GM21786 (cell line): ENCODE measurements around the gene THSD1.

Experiments
- ATAC-seq: cut with Tn5 transposase; IDR thresholded peaks from one replicate; pipeline ENCODE4 v1.9.1; 2021; ENCODE audit not compliant: unreplicated experiment

The THSD1 gene, protein sequence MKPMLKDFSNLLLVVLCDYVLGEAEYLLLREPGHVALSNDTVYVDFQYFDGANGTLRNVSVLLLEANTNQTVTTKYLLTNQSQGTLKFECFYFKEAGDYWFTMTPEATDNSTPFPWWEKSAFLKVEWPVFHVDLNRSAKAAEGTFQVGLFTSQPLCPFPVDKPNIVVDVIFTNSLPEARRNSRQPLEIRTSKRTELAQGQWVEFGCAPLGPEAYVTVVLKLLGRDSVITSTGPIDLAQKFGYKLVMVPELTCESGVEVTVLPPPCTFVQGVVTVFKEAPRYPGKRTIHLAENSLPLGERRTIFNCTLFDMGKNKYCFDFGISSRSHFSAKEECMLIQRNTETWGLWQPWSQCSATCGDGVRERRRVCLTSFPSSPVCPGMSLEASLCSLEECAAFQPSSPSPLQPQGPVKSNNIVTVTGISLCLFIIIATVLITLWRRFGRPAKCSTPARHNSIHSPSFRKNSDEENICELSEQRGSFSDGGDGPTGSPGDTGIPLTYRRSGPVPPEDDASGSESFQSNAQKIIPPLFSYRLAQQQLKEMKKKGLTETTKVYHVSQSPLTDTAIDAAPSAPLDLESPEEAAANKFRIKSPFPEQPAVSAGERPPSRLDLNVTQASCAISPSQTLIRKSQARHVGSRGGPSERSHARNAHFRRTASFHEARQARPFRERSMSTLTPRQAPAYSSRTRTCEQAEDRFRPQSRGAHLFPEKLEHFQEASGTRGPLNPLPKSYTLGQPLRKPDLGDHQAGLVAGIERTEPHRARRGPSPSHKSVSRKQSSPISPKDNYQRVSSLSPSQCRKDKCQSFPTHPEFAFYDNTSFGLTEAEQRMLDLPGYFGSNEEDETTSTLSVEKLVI

DNA sequence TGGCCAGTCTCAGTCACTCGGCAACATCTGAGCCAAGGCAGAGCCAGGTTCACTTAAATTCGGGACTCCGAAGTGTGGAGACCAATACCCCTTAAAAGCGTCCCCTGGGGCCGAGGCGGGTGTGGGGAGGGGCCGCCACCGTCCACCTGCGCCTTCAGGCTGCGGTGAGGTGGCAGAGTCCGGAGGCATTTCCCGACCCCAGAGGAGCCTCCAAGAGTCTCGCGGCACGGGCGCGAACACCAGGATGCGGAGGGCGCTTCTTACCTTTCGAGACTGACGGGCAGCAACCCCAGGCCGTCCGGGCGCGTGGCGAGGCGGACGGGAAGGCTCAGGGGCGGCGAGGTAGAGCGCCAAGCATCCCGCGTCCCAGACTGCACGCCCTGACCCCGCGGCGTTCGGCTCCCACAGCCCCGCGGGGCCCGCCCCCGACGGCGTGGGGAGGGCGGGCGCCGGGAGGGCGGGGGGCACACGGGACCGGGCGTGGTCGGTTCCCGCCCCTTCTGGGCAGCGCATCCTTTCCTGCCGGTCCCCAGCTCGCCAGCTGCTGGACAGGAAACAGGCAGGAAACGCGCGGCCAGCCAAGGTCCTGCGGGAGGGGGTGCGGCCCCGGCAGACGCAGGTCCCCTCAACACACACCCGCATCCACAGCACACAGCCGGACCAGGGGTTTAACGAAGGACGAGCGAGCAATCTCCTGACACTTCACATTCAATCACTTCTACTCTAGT lies at the start of gene THSD1:
Gene THSD1, minus strand, starts transcription at position 406 of the 728 bp plus-strand sequence. CDS start 3,572 bp downstream, outside the sequence.
- no peak for ATAC-seq

DNA sequence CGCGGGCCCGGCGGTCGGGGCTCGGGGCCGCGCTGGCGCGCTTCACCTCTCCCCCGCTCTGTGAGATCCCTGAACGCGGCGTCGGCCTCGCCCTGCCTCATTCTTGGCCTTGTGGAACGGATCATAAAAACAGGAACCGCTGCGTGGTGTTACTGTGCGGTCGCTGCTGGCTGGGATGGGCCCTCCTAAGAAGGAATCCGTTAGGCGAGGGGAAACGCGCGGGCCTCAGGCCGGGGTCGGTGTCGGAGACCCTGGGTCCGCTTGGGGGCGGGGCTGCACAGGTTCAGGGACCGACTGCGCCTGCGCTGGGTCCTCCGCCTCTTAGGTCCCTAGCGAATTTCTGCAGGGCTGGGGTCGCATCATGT lies 49.7 kb upstream of the THSD1 start:
- ATAC-seq, result peak; percentile 34

DNA sequence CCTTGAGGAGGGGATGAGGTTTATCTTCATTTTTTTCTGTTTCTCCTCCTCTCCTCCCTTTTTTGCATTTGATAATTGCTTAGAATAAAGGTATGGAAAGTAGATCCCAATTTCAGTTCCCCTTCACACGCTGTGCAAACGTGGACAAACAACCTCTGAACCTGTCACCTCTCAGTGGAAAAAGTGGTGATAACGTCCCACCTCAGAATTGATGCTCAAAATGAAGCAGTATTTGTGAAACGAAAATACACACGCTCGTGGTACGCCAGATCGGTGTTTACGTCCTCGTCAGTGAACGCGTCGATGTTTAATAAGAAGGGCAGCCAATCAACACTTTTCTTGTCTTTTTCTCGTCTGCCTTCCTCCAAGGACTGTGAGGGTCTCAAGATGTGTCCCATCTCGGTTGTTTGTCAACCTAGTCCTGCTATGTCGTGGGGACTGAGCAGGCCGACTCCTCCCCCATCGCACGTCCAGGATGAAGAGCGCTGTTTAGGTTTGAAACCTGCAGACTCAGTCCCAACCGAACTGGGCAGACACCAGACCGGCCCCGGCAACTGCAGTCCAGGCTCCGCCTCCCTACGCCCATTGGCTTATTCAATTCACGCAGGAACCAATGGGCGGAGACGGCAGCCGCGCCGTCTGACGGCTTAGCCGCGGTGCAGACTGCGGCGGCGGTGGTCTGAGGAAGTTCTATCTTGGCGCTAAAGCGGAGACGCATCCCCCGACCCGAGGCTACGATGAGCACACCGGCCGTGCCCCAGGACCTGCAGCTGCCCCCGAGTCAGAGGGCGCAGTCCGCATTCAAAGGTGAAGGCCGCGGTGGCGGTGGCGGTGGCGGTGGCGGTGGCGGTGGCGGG lies 49.1 kb upstream of the THSD1 start, which contains the start of gene CKAP2:
Gene CKAP2, plus strand, starts transcription at position 659 of the 857 bp plus-strand sequence. Its CDS starts 79 bp downstream, at position 738.
- ATAC-seq, result peak; percentile 76

DNA sequence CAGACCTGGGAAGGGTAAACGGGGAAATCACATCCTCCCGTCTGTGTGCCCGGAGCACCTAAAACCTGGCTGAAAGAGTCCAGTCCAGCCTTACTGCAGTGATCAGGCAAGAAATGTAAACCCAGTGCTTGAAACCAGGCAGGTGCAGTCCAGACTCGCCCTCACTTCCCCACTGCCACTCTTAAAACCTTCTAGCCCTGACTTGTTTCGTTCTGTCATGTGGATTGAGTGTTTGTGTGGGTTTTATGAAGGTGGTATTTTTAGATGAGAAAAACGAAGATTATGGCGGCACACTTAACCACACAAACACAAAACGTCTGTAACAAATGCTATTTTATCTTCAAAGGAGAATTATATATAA lies 48.5 kb upstream of the THSD1 start:
- ATAC-seq, result peak; percentile 24

DNA sequence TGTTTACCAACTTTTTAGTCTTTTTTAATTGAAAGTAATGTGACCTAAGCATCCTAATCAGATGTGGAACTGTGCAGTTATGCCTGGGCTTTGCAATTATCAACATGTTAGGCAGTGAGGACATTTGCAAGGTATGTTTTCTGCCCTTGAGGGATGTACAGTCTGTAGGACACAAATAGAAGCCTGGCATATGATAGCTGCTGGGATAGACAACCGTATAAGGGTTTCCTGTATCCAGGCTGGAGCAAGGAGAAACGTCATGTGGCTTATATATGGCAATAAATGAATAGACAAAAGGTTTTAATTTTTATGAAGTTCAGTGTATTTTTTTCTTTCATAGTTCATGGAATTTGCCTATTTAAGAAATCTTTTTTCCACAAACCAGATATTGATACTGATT lies 46.5 kb upstream of the THSD1 start:
- ATAC-seq, result no peak

DNA sequence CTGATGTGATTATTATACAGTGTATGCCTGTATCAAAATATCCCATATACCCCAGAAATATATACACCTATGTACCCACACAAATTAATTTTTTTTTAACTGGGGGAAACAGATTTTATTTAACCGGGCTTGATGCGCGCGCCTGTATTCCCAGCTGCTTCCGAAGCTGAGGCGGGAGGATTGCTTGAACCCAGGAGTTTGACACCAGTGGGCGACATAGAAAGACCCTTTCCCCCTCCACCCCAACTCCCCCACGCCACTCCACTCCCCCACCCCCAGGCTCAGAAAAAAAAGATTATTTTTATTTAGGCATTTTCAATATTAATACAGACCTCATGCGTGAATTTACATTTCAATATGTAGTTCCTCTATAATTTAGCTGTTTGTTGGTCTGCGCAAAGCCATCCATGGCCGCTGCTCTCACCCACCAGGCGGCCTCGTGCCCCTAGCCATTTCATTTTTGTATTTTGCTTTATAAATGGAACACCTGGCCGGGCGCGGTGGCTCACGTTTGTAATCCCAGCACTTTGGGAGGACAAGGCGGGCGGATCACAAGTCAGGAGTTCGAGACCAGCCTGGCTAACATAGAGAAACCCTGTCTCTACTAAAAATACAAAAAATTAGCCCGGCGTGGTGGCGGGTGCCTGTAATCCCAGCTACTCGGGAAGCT lies 45.3 kb upstream of the THSD1 start:
- ATAC-seq, result no peak

DNA sequence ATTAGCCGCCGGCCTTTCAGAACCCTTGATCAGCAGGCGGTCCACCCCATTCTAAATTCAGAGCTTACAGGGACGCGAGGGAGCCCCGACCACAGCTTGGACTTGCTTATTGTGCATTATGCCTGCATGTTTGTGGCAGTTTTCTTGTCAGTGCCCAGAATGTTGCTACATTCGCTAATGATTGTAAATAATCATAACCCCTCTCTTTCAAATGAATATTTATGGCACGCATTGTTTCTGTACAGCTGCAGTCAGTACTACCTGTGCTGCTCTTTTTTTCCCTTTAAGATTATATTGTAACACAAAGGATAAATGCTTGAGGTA lies 44.8 kb upstream of the THSD1 start:
- ATAC-seq, result no peak

DNA sequence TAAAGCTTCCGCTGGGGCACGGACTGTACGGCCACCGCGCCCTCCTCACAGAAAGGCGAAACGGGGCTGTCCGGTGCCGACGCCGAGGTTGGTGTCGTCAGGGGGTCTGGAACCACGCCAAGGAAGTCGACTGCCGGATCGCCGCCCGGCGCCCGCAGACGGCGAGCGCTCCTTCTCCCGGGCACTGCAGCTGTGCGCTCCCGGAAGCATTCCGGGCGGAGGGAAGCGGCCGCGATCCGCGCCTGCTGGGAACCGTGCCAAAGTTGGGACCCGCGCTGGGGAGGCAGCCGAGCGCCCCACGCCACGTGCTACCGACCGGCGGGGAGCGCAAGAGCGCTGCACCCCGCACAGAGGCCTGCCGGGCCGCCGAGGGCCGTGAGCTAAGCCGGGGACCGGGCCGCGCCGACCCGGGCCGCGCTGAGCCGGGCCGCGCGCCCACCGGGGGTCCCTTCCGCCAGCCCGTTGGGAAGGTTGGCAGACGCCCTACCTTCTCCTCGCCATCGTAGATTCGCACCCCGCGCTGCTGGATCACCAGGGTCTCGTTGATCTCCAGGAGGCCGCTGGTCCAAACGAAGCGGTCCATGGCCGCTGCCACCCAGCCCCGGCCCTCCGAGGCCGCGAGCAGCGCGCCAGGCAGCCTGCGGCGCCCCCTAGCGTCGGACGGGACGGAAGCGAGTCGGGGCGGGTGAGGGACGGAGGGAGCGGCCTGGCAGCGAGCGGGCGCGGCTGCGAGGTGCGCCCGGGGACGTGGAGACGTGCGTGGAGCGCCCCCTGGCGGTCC lies 44.2 kb upstream of the THSD1 start, which contains the start of gene VPS36:
Gene VPS36, minus strand, starts transcription at position 623 of the 781 bp plus-strand sequence. Its CDS starts 40 bp downstream, at position 583.
- peak; percentile 59 for ATAC-seq

DNA sequence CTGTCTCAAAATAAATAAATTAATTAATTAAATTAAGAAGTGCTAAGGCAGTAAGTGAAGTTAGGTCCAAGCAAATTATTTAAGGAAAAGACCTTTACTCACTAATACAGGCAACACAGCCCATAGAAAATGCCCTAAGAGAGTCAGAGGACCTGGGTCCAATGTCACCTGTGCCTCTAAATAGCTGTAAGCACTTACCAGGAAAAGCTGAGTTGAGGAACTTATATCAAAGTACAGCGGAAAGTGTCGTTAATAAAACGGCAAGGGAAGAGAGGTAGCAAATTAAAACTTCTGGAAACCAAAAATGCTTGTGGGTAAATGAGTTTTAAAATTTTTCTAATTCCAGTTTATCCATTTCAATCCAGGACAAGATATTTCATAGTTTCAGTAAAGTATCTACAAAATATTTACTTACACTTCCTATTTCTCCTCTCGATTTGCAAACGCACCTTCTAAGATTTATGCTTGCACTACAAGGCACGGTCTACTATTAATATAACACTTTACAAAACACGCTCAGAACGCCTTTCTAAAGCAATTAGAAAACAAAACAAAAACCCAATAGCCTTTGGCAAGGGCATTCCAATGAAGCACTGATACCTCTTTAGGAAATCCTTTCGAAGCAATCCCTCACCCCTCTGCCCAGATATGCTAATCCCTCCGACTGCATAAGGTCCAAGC lies 43.5 kb upstream of the THSD1 start:
- no peak for ATAC-seq

DNA sequence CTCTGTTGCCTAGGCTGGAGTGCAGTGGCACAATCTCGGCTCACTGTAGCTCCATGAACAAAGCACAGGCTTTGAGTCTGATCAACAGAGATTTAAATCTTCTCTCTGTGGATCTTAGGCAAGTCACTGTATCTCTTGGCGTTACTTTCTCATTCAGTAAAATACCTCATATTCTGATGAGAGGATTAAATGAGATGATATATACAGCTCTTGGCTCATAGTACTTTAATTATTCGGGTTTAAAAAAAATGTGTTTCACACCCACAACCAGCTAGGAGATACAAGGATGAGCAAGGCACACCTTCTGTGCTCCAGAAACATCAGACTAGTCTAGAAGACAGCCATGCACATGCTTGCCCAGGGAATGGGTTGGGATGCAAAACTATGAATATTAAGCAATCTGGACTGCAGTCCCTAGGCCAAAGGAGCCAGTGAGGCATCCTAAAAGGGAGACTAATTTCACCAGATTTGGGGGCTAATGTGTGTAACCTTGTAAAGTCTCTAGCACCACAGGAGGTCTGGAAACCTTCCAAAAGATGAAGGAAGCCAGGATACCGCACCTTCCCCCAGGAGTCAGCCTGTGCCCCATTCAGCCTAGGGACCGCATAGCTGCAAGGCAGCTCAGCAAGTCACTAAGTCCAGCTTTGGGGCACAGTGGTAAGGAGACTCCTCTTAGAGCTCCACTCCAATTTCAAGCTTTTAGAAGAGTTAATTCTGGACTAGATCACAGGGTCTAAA lies 42.0 kb upstream of the THSD1 start:
- ATAC-seq, result no peak

DNA sequence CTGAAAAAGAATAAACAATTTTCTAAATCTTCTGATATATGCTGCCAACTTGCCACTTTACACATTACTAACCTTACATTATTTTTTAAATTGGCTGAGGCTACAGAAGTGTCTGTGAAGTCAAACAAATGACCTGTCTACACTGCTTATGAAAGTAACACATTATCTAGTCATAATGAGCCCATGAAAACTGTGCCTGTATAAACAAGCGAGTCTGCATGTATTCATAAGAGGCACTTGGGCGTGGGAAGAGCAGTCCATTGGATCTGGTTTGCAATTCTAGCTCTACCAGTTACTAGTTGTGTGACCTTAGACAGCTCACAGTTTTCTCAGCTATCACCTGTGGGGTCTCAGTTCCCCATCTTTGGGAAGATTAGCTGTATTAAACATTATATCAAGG lies 41.4 kb upstream of the THSD1 start:
- ATAC-seq, result no peak

DNA sequence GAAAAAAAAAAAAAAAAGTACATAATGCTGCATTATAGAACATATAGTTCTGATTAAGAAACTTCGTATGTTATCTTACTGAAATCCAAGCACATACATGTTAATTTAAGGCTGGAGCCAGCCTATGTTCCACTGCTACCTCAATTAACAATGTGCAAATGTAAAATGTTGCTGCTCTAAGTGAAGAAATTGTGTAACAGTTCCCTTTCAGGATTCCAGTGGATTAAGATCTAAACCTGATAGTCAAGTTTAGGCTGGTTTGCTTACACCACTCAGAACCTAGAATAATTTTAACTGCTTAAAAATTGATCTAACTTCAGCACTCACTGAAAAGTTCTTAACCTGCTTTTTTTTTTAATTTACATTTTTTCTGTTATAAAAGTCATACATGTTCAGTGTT lies 40.3 kb upstream of the THSD1 start:
- ATAC-seq, result no peak

DNA sequence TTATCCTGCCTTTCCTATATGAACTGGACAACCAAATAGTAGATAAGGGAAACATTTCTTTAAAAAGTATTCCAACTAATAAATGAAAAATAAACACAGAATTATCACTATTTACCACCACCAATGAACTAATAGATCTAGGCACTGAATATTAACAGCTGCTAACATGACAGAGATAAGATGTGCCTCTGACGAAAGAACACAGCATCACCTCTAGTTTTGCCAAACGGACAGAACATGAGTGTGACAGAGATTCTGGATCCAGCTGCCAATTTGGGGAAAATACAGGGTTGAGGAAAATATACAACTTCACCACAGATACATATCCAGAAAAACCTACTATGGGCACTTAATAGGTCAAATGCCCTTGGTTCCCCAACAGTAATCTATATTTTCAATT lies 26.5 kb upstream of the THSD1 start:
- no peak for ATAC-seq

DNA sequence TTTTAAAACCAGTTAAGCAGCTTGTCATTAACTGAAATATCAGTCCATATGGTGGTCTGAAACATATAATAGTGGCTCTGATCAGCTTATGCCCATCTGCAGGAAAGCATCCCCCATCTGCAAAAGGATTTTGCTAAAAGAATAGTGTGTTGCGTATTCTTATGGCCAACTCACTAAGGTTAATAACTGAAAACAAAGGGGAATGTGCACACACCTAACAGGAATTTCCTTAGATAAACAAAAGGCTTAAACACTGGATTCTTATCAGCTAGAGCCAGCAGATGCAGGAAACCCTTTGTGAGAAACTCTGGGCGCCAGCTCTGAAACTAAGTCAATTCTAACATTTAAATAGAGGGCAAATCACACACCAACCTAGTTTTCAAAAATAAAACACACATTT lies 22.3 kb upstream of the THSD1 start:
- ATAC-seq, result no peak

DNA sequence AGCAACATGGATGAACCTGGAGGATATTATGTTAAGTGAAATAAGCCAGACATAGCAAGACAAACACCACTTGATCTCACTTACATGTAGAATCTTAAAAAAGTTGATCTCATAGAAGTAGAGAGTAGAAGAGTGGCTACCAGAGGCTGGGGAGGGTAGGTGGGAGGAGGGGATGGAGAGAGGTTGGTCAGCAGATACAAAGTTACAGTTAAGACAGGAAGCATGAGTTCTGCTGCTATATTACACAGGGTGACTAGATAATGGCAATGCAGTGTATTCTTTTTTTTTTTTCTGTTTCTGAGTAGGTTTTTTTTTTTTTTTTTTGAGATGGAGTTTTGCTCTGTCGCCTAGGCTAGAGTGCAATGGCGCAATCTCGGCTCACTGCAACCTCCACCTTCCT lies 15.2 kb upstream of the THSD1 start:
- ATAC-seq, result no peak

DNA sequence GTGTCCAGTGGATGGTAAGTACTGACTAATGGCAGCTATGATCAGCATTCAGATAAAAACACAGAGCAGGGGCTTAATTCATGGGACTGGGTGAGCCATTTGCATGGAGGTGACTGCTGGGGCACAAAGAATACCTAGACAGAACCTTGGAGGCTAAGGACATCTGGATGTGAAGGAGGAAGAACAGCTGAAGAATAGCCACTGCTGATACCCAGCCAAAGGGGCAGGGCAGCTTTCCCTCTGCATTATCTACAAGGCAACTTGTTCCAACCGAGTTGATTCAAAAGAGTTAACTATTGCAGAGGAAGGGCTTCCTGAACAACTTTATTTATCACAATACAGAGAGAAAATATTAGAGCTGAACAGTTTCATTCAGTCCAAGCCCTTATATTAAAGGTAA lies 13.1 kb upstream of the THSD1 start:
- ATAC-seq, result no peak

DNA sequence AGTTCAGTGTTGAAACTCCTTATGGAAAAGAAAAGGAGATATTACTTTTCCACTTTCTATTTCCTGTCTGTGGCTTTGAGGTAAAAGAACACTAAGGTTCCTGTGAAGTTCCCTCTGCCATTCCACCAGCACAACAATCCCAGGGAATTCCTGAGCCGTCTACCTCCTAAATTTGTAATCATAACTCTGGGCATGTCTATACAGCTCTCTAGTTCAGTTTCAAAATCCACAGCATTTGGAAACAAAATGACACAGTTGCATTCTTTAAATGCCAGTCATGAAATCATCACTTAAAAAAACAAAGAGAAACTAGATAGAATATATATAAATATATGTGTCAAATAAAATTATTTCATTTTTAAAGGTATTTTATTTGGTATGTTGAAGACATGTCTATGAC lies 9.0 kb upstream of the THSD1 start:
- ATAC-seq, result no peak

DNA sequence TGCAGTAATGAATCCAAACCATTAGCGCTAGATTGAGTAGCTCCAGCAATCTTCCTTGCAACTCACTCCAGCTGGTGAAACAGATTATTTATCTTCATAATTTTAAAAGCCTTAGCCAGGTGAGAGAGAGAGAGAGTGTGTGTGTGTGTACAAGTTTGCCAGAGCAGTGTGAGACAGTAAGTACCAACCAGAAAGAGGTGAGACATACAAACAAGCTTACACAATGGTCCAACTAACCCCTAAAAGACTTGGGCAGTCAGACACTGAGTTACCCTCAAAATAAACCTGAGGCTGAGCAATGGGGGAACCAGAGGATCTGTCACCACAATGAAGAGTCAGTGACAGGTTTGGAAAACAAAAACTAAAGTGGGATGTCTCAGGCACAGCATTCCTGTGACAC lies 8.1 kb upstream of the THSD1 start:
- no peak for ATAC-seq
